Fibroblast of peridontal ligament (primary cell): ENCODE results near the gene SORCS2.

Experiments
- DNase-seq: peaks from one replicate; pipeline ENCODE4 v3.0.0-alpha.2; 2010; ENCODE audit errors: extremely low read depth

The SORCS2 gene

DNA sequence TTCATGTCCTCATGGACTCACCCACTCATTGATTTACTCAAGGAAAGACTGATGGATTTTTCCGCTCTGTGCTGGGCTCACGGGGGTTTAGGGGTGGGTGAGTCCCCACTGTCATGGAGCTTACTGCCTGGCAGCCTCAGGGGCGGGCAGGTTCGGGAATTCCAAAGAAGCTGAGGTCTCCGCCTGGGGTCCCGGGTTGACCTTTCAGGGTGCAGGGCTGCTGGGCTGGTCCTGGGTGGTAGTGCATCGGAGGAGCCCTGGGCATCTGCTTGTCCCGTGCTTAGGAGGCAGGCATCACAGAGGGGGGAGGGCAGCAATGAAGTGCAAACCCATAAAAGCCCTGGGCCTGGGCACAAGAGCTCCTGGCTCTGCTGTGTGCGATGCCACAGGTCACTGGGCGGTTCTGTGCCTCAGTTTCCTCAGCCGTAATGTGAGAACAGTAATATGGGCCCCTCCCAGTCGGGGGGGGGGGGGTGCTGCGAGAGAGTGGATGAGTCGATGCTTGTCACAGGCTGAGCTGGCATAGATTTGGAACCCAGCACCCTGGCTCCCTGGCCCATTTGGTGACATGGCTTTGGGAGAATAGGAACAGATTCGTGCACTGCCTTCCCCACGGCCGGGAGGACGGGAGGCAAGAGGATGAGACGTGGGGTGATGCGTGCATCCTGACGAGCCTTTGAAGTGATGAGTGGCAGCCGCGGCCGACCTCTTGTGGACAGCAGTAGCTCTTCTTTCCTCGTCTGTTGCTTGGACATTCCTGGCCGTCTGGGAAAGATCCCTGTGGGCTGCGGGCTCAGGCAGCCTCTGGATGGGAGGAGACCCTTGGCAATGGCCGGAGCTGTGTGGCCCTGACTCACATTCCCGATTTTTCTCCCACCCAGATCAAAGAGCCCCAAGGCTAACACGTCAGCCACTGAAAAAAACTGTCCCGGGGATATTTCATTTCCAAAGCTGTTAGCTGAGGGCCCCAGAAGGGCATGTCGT, 200.4 kb downstream of the SORCS2 start:
- DNase-seq: no peak

DNA sequence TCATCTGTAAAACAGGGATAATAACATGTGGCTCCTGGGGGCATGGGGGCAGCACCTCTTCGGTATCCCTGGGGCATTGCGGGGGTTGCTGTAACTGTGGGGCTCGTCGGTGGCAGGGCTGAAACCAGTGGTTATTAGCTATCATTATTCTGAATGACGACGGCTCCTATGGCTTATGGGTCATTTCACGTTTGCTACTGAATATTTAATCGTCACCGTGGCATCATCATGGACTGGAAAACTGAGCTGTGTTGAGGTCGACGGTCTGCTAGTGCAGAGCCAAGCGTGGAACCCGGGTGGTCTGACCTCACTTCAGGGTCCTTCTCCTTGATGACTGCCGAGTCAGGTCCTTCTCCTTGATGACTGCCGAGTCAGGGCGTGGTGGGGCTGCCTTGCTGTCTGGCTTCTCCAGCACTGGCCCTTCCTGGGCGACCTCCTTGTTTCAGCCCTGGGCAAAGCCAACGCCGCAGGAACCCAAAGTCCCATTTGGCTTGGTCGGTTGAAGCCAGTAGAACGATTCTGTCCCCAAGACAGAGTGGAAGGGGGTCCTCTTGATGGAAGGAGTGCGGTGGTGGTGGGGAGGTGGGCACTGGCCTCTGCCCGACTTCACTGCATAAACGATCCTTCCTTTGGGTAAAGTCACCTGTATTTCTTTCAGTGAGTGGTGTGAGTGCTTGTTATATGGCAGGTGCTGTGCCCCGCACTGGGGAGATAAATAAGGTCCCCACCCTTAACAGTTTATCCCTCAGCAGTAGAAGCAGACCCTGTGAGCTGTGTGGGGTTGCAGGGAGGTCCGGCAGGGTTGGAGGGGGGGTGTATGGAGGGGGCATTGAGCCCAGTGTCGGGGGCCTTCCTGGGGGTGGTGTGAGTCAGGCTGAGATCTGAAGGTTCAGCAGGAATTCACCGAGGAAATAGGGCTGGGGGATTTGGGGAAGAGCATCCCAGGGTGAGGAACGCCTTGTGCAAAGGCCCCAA, 201.6 kb downstream of the SORCS2 start:
- no peak for DNase-seq

DNA sequence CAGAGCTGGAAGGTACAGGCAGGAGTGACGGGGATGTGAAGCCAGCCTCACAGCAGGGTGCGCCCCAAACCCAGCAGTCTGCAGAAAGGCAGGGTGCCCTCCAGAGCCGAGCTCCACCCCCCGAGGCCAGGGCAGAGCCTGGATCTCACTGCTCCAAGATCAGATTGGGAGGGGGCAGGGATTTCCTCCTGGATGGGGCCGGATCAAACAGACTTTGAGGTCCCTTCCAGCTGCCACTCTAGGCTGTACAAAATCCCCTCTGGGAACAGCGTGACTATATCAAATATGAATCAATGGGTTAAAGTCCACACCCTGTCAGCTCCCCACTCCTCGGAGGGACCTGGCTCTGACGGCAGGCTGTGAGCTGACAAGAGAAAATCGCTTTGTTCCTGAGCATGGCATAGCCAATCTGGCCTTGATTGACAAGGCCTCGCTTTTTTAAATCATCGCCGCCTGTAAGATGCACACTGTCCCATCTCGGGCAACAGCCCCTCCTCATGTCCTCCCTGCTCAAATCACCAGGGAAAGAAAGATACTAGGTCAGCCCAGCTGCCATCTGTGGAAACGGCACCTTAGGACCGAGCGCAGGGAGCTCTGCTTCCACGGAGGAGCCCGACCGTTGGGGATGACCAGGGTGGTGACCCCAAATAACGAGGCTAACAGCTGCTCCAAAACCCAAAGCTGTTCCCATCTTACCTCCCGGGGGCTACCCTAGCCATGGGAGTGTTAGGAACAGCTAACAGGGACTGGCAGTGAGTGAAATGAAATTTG, 202.5 kb downstream of the SORCS2 start:
- DNase-seq: no peak

- DNase-seq: no peak
These were observed 203.3 kb downstream of the SORCS2 start for GRCh38 chr4:7395645-7396044.

DNA sequence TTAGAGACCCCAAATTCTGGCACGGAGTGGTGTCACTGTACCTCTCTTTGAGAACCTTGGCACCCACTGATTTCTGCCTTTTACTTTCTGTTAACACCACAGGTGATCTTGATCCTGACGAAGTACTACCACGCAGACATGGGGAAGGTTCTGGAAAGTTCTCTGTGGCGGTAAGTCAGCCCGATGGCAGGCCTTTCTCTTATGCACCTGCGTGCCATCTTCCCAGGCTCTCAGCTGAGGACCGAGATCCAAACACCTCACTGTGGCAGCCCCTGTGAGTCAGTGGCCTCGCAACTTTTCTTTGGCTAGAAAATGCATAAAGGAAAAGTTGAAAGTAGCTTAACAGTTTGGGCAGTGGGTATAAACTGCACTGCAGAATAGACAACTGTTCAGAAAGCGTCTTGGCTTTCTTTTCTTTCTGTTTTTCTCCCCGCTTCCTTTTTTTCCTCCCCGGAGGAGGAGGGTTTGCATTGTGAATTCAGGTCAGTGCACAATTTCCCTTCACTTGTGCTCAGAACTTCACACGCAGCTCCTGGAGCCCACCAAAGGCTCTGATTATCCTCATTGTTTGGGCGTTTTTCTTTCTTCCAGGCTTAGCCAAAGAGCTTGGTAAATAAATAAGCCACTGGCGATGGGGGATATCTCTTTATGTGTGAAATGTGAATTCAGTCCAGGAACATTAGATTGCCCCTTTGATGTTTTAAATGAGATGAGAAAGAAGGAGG, 204.0 kb downstream of the SORCS2 start:
- DNase-seq: no peak

DNA sequence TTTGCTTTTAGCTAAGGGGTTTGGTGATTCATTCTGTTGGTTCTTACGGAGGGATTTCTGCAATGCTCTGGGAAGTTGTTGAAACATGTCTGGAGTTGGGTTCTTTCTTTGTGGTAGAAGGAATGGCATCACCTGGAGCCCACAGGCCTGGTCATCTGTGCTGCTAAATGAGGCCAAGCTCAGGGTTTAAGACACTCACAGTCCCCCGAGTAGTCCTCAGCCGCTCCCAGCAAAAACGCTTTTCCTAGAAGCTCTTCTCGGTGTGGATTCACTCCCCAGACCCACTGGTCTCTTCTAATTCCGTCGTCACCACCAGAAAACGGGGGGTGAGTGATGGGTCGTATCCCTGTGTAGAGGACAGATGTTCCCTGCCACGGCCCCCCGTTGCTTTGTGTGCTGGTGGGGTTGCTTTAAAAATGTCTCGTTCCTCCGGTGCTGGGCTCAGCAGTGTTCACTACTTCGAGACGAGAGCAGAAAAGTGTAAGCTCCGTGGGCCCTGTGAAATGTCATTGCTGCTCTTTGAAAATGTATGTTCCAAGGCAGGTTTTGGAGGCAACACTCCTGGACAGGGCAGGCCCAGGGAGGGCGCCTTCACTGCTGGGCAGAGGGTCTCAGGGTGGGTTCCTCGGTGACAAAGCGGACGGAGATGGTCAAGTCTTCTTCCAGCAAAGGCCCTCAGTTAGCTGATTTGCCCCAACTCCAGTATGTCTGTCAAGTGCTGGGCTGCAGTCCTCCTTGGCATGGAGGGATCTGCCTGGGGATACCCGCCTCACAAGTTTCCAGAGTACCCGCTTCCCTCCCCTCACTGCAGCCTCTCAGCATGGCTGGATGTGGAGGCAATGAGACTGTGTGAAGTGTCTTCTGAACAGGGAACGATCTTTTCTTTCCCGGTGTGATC, 205.1 kb downstream of the SORCS2 start:
- no peak for DNase-seq

DNA sequence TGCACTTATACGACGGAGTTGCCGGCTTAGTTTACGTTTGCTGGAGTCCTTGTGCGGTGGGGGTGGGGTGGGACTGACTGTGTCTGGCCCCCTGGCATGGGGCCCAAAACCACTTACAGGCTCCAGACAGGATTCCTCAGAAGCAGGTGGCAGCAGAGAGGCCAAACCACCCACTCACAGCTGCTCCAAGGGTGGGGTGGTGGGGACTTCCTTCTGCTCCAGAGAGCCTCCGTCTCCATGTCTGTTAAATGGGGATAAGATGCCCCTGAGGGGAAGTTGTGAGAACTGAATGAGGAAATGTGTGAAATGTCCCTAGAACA, 205.7 kb downstream of the SORCS2 start:
- no peak for DNase-seq

GRCh38 chr4:7398788-7399439, 206.6 kb downstream of the SORCS2 start:
- DNase-seq: no peak

- no peak for DNase-seq
These were observed 207.3 kb downstream of the SORCS2 start for GRCh38 chr4:7399440-7400234.

GRCh38 chr4:7400671-7401298, 208.4 kb downstream of the SORCS2 start:
- no peak for DNase-seq

GRCh38 chr4:7402526-7402925, 210.2 kb downstream of the SORCS2 start:
- no peak for DNase-seq

DNA sequence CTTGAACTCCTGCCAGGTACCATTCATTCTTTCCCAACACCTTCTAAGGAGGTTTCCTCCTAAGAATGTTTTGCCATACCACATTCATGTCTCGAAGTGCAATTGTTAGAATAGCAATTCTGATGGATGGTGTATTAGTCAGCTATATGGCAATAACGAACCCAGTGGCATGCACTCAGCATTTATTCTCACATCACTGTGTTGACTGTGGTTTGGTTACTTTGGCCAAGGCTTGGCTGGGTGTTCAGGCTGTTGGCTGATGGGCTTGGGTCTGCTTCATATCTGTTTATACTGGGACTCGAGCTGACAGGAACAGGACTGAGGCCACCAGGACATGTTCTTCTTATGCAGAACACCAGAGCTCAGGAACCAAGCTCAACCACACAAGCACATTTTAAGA, 210.7 kb downstream of the SORCS2 start:
- no peak for DNase-seq

DNA sequence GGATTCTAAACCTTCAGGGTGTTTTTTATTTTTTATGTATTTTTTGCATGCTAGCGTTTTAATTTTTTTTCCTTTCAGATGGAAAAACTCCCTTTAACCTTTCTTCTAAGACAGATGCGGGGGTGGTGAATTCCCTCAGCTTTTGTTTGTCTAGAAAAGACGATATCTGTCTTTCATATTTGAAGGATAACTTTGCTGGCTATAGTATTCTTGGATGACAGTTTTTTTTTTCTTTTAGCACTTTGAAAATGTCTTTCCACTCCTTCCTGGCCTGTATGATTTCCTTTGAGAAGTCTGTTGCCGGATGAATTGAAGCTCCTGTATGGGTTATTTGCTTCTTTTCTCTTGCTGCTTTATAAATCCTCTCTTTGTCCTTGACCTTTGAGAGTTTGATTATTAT, 215.8 kb downstream of the SORCS2 start:
- no peak for DNase-seq

DNA sequence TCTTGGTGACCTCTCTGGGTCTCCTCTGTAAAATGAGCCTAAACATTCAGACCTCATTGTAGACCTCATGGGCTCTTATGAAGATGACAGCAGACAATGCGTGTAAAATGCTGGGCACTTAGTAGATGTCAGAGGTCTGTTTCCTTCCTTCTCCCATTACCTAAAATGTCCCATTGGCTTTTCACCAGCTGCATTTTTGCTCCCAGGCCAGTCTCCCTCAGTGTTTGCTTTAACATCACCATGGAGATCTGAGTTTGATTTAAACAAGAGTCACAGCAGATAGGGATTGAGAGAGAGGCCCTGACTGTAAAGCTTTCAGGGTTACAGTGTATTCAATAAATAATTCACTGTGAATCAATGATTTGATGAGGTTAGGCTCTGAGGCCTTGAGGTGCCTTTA, 218.1 kb downstream of the SORCS2 start:
- no peak for DNase-seq

- DNase-seq: no peak
These were observed 219.2 kb downstream of the SORCS2 start for GRCh38 chr4:7411491-7411890.

- no peak for DNase-seq
These were observed 219.7 kb downstream of the SORCS2 start for GRCh38 chr4:7411896-7412553.

DNA sequence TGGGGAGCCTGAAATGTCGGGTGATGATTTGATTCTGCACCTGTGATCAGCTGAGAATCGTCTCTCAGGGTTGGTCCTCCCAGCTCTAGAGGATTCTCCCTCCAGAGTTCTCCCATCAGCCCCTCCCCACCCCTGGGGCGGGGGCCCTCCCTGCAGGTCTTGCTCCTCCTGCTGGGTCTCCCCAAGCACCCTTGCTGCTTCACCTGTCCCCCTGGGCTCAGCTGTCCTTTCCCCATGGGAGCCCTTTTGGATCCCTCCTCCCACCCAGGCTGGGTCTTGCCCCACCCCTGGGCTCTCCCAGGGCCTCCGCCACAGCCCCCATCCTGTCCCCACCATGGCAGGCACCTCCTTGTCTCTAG, 220.2 kb downstream of the SORCS2 start:
- DNase-seq: no peak

DNA sequence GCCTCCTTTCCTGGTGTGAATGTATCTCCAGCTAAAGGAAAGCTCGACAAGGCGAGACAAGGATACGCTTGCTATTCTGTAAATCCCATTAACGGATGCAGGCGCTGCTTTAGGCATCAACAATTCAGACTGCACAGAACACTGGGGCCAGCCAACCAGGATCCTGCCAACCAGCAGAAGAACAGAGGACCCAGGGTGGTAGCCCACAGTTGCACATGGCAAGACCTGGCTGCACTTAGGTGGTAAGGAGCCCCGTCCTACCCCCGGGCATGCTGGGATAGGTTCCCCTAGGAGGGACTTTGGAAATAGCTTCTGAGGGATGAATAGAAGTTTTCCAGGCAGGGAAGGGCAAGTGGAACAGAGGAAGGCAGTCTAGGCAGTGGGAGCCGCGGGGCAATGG, 221.7 kb downstream of the SORCS2 start:
- no peak for DNase-seq
